Neural progenitor cell (in vitro differentiated cells): ENCODE data around the gene CSF2.

Experiments used
- EZH2 ChIP-seq: fragments of 200-600 bp; sonication (generic); IDR thresholded peaks from 2 replicates; pipeline ENCODE4 v1.6.1; 2017; ENCODE audit warnings: antibody characterized with exemption, mild to moderate bottlenecking, moderate library complexity
- TF ChIP-seq, protein P1 (sequence below): fragments of 200-600 bp; sonication (generic); IDR thresholded peaks from 2 replicates; pipeline ENCODE4 v1.5.1; 2017; ENCODE audit warnings: antibody characterized with exemption, mild to moderate bottlenecking

DNA sequence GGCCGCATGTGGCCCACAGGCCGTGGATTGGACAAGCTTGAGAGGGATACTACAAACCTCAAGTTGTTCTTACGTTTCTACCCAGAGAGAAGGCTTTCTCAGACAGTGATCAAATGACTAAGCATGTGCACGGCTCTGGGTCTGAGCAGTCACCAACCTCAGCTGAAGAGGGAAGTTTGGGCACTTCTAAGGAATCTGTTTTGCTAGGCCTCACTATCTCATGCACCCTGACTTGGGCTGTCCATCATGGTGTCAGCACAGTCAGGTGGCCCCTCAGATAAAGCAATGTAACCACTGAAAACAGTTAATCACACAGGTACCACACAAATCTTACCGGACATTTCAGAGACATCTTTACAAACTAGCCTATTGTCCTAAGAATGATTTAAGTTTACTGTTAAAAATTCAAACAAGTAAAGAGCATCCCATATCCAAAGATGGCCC lies 24.6 kb downstream of the CSF2 start:
- TF ChIP-seq, protein P1, sequence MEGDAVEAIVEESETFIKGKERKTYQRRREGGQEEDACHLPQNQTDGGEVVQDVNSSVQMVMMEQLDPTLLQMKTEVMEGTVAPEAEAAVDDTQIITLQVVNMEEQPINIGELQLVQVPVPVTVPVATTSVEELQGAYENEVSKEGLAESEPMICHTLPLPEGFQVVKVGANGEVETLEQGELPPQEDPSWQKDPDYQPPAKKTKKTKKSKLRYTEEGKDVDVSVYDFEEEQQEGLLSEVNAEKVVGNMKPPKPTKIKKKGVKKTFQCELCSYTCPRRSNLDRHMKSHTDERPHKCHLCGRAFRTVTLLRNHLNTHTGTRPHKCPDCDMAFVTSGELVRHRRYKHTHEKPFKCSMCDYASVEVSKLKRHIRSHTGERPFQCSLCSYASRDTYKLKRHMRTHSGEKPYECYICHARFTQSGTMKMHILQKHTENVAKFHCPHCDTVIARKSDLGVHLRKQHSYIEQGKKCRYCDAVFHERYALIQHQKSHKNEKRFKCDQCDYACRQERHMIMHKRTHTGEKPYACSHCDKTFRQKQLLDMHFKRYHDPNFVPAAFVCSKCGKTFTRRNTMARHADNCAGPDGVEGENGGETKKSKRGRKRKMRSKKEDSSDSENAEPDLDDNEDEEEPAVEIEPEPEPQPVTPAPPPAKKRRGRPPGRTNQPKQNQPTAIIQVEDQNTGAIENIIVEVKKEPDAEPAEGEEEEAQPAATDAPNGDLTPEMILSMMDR, result no peak
- no peak for TF ChIP-seq EZH2
